ENCODE measurements around the gene ELF2.

- TF ChIP-seq CTCF (IDR thresholded peaks at IDR 0.05; ENCODE audit: poor library complexity), result no peak
- TF ChIP-seq EZH2 (IDR thresholded peaks at IDR 0.05; ENCODE audit: borderline replicate concordance), result no peak
Observed at GRCh38 chr4:139153411-139154133, 23.4 kb downstream of the ELF2 start.

All from hepatocyte (in vitro differentiated cells).